HepG2 (cell line): Measurements from ENCODE around the gene SYT17. TPM values are rescaled to one million over a fixed set of nuclear protein-coding genes. Genes with fewer than 3 reads are reported as not detected.

Source experiments
- ATAC-seq: fragments of 200-7000 bp; cut with Tn5 transposase; 3 replicates; pipeline ENCODE4 v1.9.1; 2020; ENCODE audit warnings: mild to moderate bottlenecking, moderate library complexity
- BruUV-seq: library from RNA; stranded (reverse); fragments of 400-500 nt; replicated peaks from 2 replicates; lab custom pipeline; 2021; lab: Mats Ljungman, UMichigan
- CTCF ChIA-PET: fragments of 300-600 bp; formaldehyde crosslinking; extraction: SDS; loops from one replicate; lab custom pipeline; 2021; ENCODE audit warnings: low total read pairs, inconsistent platforms, low intra/inter-chr PET ratio; lab: Yijun Ruan, JAX
- POLR2A ChIA-PET: fragments of 350-600 bp; sonication (Branson Sonifier 250); formaldehyde crosslinking; loops from one replicate; lab custom pipeline; 2020; ENCODE audit warnings: antibody characterized with exemption, inconsistent platforms; lab: Yijun Ruan, JAX
- DNase-seq: peaks from one replicate; pipeline ENCODE4 v3.0.0-alpha.2; 2015; ENCODE audit warnings: low spot score
- FAIRE-seq: peaks from 3 replicates; lab custom pipeline; 2011; peaks lifted over from hg19 to GRCh38; lab: Jason Lieb, UNC
- H2AFZ ChIP-seq: one replicate; pipeline ENCODE4 v1.6.1; 2011; ENCODE audit warnings: low read length, inconsistent platforms
- H3K27ac ChIP-seq: fragments of 300-600 bp; 3 replicates; pipeline ENCODE4 v1.8.0; 2011; ENCODE audit warnings: mixed run types, mild to moderate bottlenecking, mixed read lengths, low read length, inconsistent platforms; ENCODE audit not compliant: insufficient read depth; ENCODE audit errors: extremely low read length
- H3K27me3 ChIP-seq, 2 experiments: fragments of 200-600 bp in 1 of 2; 2 replicates in 1 of 2; 3 replicates in 1 of 2; pipeline versions ENCODE4 v1.6.0 to v1.8.0; 2011; ENCODE audit warnings: low read length in 2 of 2, mild to moderate bottlenecking in 2 of 2, moderate library complexity in 2 of 2, inconsistent platforms in 1 of 2; ENCODE audit not compliant: insufficient read depth in 2 of 2, control insufficient read depth in 1 of 2
- H3K36me3 ChIP-seq, 2 experiments: fragments of 200-600 bp in 1 of 2; replicated peaks in 1 of 2; 2 replicates in 1 of 2; 3 replicates in 1 of 2; pipeline versions ENCODE4 v1.5.1 to v1.8.0; 2011; ENCODE audit warnings: low read length in 2 of 2, inconsistent platforms in 1 of 2; ENCODE audit not compliant: insufficient read depth in 2 of 2, control insufficient read depth in 1 of 2
- H3K4me1 ChIP-seq: 2 replicates; pipeline ENCODE4 v1.5.1; 2012; ENCODE audit warnings: low read length, inconsistent platforms; ENCODE audit not compliant: insufficient read depth
- H3K4me2 ChIP-seq: 2 replicates; pipeline ENCODE4 v1.6.0; 2011; ENCODE audit warnings: low read depth, low read length, inconsistent platforms
- H3K4me3 ChIP-seq, 3 experiments: fragments of 200-600 bp in 1 of 3; sonication (generic), shearing (Covaris generic) in 1 of 3; replicated peaks in 1 of 3; 2 replicates each; pipeline ENCODE4 v1.5.1; 2011 to 2016; ENCODE audit warnings: low read length in 3 of 3, inconsistent platforms in 2 of 3, low read depth in 2 of 3, mild to moderate bottlenecking in 2 of 3, control low read depth in 1 of 3, mixed read lengths in 1 of 3; ENCODE audit not compliant: insufficient read depth in 1 of 3
- H3K79me2 ChIP-seq: one replicate; pipeline ENCODE4 v1.6.1; 2011; ENCODE audit warnings: low read length, inconsistent platforms; ENCODE audit not compliant: insufficient read depth
- H3K9ac ChIP-seq: 2 replicates; pipeline ENCODE4 v1.6.0; 2011; ENCODE audit warnings: mild to moderate bottlenecking, low read depth, low read length, inconsistent platforms; ENCODE audit not compliant: insufficient read depth
- H3K9me3 ChIP-seq: 2 replicates; pipeline ENCODE4 v1.5.1; 2012; ENCODE audit warnings: mild to moderate bottlenecking, low read length
- H4K20me1 ChIP-seq: 2 replicates; pipeline ENCODE4 v1.6.0; 2011; ENCODE audit warnings: inconsistent platforms, mild to moderate bottlenecking, low read length, moderate library complexity; ENCODE audit not compliant: insufficient read depth
- ARID3A ChIP-seq: IDR thresholded peaks from 2 replicates; pipeline ENCODE4 v1.6.1; 2012; ENCODE audit warnings: low read depth, low read length, improper control_type of control experiment
- DNMT3B ChIP-seq: conservative IDR thresholded peaks from 2 replicates; pipeline ENCODE4 v1.6.1; 2016; ENCODE audit warnings: missing biosample characterization, control low read depth
- MED8 ChIP-seq: sonication (generic); formaldehyde crosslinking; IDR thresholded peaks from 2 replicates; pipeline ENCODE4 v1.8.1; 2023; ENCODE audit warnings: mild to moderate bottlenecking, missing genetic modification reagents; ENCODE audit not compliant: insufficient replicate concordance
- MTA3 ChIP-seq: sonication (generic); formaldehyde crosslinking; IDR thresholded peaks from 2 replicates; pipeline ENCODE4 v1.4.0; 2020; ENCODE audit warnings: missing genetic modification reagents
- POGK ChIP-seq: sonication (generic); formaldehyde crosslinking; conservative IDR thresholded peaks from 2 replicates; pipeline ENCODE4 v1.8.0; 2022; ENCODE audit warnings: mild to moderate bottlenecking, moderate library complexity, missing genetic modification reagents
- ZFP36 ChIP-seq: fragments of 150-350 bp; IDR thresholded peaks from 2 replicates; pipeline ENCODE4 v1.6.1; 2018; ENCODE audit warnings: borderline replicate concordance, low read length, low read depth; ENCODE audit not compliant: partially characterized antibody
- ZNF333 ChIP-seq: sonication (generic); formaldehyde crosslinking; IDR thresholded peaks from 2 replicates; pipeline ENCODE4 v1.4.0; 2020; ENCODE audit warnings: mild to moderate bottlenecking, missing genetic modification reagents, borderline replicate concordance
- ZNF451 ChIP-seq: sonication (generic); formaldehyde crosslinking; IDR thresholded peaks from 2 replicates; pipeline ENCODE4 v1.5.0; 2020; ENCODE audit warnings: mild to moderate bottlenecking, missing genetic modification reagents
- ZNF546 ChIP-seq: sonication (generic); formaldehyde crosslinking; conservative IDR thresholded peaks from 2 replicates; pipeline ENCODE4 v1.8.1; 2023; ENCODE audit warnings: mild to moderate bottlenecking, missing genetic modification reagents
- ZNF589 ChIP-seq: sonication (generic); formaldehyde crosslinking; conservative IDR thresholded peaks from 2 replicates; pipeline ENCODE4 v1.8.0; 2022; ENCODE audit warnings: mild to moderate bottlenecking, moderate library complexity, missing genetic modification reagents
- ZNF629 ChIP-seq: sonication (generic); formaldehyde crosslinking; conservative IDR thresholded peaks from 2 replicates; pipeline ENCODE4 v1.5.0; 2020; ENCODE audit warnings: missing genetic modification reagents
- WGBS: methylation state at CpG from one replicate; pipeline ENCODE4 v1.1.6; 2017; ENCODE audit warnings: low lambda C conversion rate; 5-methylcytosine and 5-hydroxymethylcytosine counted together
- in situ Hi-C: cut with HindIII; loops from 2 replicates; pipeline ENCODE4 v1.10.0; 2017; ENCODE audit warnings: low pct_unique_long_range_greater_than_20kb; ENCODE audit not compliant: extremely low pct_ligation_motif_present
- intact Hi-C: fragments of 100-400 bp; cut with micrococcal nuclease; formaldehyde crosslinking; loops from one replicate; pipeline ENCODE4 v1.10.0; 2022; ENCODE audit not compliant: unreplicated experiment
- polyA plus RNA-seq, 8 experiments: library from polyadenylated mRNA; depleted of rRNA in 3 of 8; stranded (reverse) in 7 of 8; unstranded in 1 of 8; fragments of >200 nt; fragmentation: Illumina TruSeq in 4 of 8; extraction: Trizol in 4 of 8; gene quantifications; 2 replicates each; pipeline versions ENCODE4 v1.2.1 to v1.2.3, GENCODE V29; 2011 to 2016; ENCODE audit warnings: low read depth in 4 of 8, missing spikeins in 1 of 8, mixed read lengths in 1 of 8; ENCODE audit not compliant: insufficient read depth in 1 of 8
- total RNA-seq, 5 experiments: library from RNA; depleted of rRNA; stranded (reverse); fragments of >200 nt; fragmentation: Illumina TruSeq; extraction: Trizol; gene quantifications; 2 replicates each; pipeline ENCODE4 v1.2.3, GENCODE V29; 2016; ENCODE audit warnings: low read depth in 1 of 5

SYT17 gene
- total and polyA plus RNA-seq, 2 of the 13 experiments (the other 11 are each of a cell fraction or from before 2014, with no cell fraction given), result 0.44 TPM; not detected in 1

- Histone ChIP-seq H3K4me1 (no peaks in the 10 kb centered on the region), H3K36me3 (no peaks in the 10 kb centered on the region), H3K9ac (no peak overlapping the region), H3K79me2 (no peaks in the 10 kb centered on the region), H3K27me3 (peaks cover 0 to 29% of the 10 kb centered on the region in 2 experiments; a peak in 1 of 5 replicates), H3K4me3 (no peak overlapping the region), H3K27ac (no peak overlapping the region), H3K4me2 (no peak overlapping the region), H3K9me3 (no peaks in the 10 kb centered on the region), H4K20me1 (no peaks in the 10 kb centered on the region), H2AFZ (no peak overlapping the region)
- in situ Hi-C loops, result loop anchor here (10.0 kb wide), 1 partner anchor 276 kb away; no protein-coding TSS in a partner anchor
- no peak for ATAC-seq
- WGBS, result 23% methylated on average over 3 of the region's 3 CpGs
- intact Hi-C loops, result no loop called here
- no TSS peak for BruUV-seq
- no peak for DNase-seq
- POLR2A ChIA-PET, result no interaction called here
- CTCF ChIA-PET, result no interaction called here
- no peak for FAIRE-seq
- TF ChIP-seq DNMT3B (no peak), POGK (CRISPR knock-in tag) (no peak), MED8 (CRISPR knock-in tag) (no peak), ZFP36 (no peak), ZNF589 (no peak), MTA3 (CRISPR knock-in tag) (no peak), ZNF451 (CRISPR knock-in tag) (no peak)
These were observed 60.5 kb downstream of the SYT17 start for GRCh38 chr16:19228575-19228974.

GRCh38 chr16:19230575-19230974 lies 62.5 kb downstream of the SYT17 start:
- ChIA-PET CTCF (no interaction called here), POLR2A (no interaction called here)
- Histone ChIP-seq H4K20me1 (no peaks in the 10 kb centered on the region), H3K27me3 (peaks cover 0 to 29% of the 10 kb centered on the region in 2 experiments; a peak in 1 of 5 replicates), H3K4me2 (no peak overlapping the region), H3K79me2 (no peaks in the 10 kb centered on the region), H3K4me1 (no peaks in the 10 kb centered on the region), H3K9ac (no peak overlapping the region), H3K36me3 (no peaks in the 10 kb centered on the region), H3K4me3 (no peak overlapping the region), H3K27ac (no peak overlapping the region), H2AFZ (no peak overlapping the region), H3K9me3 (peaks cover 9% of the 10 kb centered on the region; the same call in 1 of the 2 replicates)
- intact Hi-C loops, result no loop called here
- in situ Hi-C loops, result no loop called here
- FAIRE-seq (no peak), DNase-seq (no peak), ATAC-seq (no peak)
- WGBS, result 7% methylated on average over 3 of the region's 3 CpGs
- BruUV-seq, result no TSS peak
- TF ChIP-seq ZNF629 (CRISPR knock-in tag), result peak; percentile 64
- no peak for TF ChIP-seq ZNF546 (CRISPR knock-in tag)
- no peak for TF ChIP-seq ARID3A
- TF ChIP-seq ZNF333, result no peak
